Astrocyte of the cerebellum (primary cell): ENCODE measurements around the gene AMFR.

Source experiments
- DNase-seq: peaks from one replicate; pipeline ENCODE4 v3.0.0-alpha.2; 2011; ENCODE audit warnings: low read depth
- H3K4me3 ChIP-seq: 2 replicates; pipeline ENCODE4 v1.5.1; 2011; ENCODE audit warnings: mild to moderate bottlenecking, low read depth, low read length, moderate library complexity
- CTCF ChIP-seq: IDR thresholded peaks from 2 replicates; pipeline ENCODE4 v1.5.1; 2012; ENCODE audit warnings: low read length, low read depth, moderate library complexity, mild to moderate bottlenecking; ENCODE audit errors: missing control alignments
- in situ Hi-C: cut with HindIII; loops from 2 replicates; pipeline ENCODE4 v1.10.0; 2017; ENCODE audit warnings: low sequenced_read_pairs

The AMFR gene

DNA sequence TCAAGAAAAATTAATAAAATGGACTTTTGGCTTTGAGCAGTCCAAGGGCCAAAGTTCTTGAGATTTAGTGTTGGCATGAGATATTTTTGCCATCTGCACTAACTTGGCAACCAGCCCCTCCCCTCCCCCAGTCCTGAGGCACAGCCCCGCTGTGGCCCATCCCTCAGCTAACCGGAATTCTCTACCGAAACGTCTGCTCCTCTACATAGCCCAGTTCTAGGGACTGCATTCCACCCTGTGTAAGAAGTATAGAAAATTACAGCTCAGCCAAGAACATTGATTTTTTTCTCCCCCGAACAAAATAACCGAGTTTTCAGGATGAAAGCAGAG is 97.5 kb downstream of the AMFR start:
- in situ Hi-C loops = loop anchor here (5.0 kb wide), 1 partner anchor 386 kb away; no protein-coding TSS in a partner anchor
- DNase-seq = no peak
- H3K4me3 ChIP-seq = no peak overlapping the region
- TF ChIP-seq CTCF = no peak

- in situ Hi-C loops = loop anchor here (5.0 kb wide), 1 partner anchor 385 kb away; no protein-coding TSS in a partner anchor
- TF ChIP-seq CTCF = no peak
- no peak overlapping the region for H3K4me3 ChIP-seq
These were observed 98.0 kb downstream of the AMFR start for GRCh38 chr16:56327071-56327928.

GRCh38 chr16:56325956-56326355 is 99.4 kb downstream of the AMFR start:
- in situ Hi-C loops = loop anchor here (5.0 kb wide), 1 partner anchor 384 kb away; no protein-coding TSS in a partner anchor
- no peak overlapping the region for H3K4me3 ChIP-seq
- TF ChIP-seq CTCF = no peak
- DNase-seq = no peak

More at GRCh38 chr16:56327071-56327928, 98.0 kb downstream of the AMFR start:
- DNase-seq = no peak

DNA sequence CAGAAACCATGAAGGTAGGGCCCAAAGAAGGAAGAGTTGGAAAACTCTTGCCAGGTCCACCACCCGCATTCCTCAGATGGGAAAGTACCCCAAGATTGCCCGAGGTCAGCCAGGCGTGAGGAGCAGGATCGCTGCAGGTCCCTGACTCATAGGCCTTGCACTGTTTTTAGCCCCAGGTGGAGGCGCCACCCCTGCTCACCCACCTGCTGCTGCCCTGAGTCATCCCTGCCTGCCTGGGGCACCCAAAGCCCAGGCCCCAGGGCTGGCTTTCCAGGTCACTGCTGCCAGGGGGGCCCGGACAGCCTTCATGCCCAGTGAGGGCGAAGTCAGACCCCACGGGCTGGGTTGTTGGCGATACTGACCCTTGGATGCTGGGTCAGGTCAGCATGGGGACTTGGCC is 100.9 kb downstream of the AMFR start:
- DNase-seq = no peak
- in situ Hi-C loops = no loop called here
- no peak overlapping the region for H3K4me3 ChIP-seq
- no peak for TF ChIP-seq CTCF

DNA sequence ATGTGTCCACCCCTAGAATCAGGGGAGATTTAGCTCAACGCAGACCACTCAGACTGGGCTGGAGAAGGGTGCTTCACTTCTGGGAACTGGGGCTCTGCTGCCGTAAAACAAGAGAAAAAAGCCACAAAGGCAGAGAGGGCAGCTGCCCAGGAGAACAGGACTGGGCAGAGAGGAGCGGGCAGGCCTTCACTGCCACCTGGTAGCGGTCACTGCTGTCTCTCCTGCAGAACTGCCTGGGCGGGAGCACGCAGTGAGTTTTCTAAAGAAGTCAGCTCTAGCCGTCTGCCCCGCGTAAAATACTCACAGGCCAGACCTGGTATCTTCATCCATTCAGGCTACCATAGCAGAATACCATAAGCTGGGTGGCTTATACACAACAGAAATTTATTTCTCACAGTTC is 103.8 kb downstream of the AMFR start:
- no peak for DNase-seq
- in situ Hi-C loops = no loop called here
- no peak for TF ChIP-seq CTCF
- H3K4me3 ChIP-seq = no peak overlapping the region

DNA sequence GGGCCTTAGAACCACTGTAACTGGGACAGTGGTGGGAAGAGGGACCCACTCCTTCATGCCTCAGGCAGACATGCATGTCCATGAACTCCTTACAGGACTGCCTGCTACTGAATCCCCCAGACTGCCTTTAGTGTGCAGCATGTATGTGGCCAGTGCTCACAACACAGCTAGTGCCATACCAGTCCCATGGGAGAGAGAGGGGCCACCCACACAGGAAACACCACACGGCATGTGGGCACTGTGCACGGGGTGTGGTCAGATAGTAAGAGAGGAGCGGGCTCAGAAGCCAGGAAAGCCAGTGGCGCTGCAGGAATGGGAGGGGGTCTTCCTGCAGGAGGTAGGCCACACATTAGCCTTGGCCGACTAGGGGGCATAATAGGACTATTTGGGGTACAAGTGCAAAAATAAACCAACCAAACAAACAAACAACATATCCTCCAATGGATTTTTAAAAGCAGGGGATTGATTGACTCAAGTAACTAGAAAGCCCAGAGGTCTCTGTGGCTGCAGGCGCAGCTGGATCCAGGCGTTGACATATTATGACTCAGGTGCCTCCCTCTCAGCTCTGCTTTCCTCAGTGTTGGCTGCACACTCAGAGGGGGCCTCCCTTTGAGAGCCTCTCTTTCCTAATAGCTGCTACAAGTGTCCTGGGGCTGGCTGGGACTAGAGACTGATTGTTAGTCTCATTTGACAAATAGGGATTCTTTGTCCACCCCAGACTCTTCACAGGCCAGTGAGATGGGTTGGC is 104.4 kb downstream of the AMFR start:
- H3K4me3 ChIP-seq = no peak overlapping the region
- TF ChIP-seq CTCF = no peak
- no peak for DNase-seq
- in situ Hi-C loops = no loop called here
